GM23338 (cell line): Measurements from ENCODE around the gene TMA7.

Experiments used
- CREB1 ChIP-seq: fragments of 250-450 bp; sonication (Bioruptor Pico); IDR thresholded peaks from 2 replicates; pipeline ENCODE4 v1.5.0; 2020; ENCODE audit warnings: low read depth, mild to moderate bottlenecking, moderate library complexity
- EZH2 ChIP-seq: fragments of 200-600 bp; sonication (generic); IDR thresholded peaks from one replicate; pipeline ENCODE4 v1.8.0; 2017; ENCODE audit warnings: antibody characterized with exemption, mild to moderate bottlenecking, low read depth; ENCODE audit not compliant: unreplicated experiment
- EZH2phosphoT487 ChIP-seq: fragments of 200-600 bp; sonication (generic); IDR thresholded peaks from one replicate; pipeline ENCODE4 v1.8.1; 2018; ENCODE audit warnings: antibody characterized with exemption; ENCODE audit not compliant: unreplicated experiment
- JUNB ChIP-seq: IDR thresholded peaks from one replicate; pipeline ENCODE4 v1.6.1; 2016; ENCODE audit warnings: antibody characterized with exemption; ENCODE audit not compliant: unreplicated experiment
- POLR2AphosphoS5 ChIP-seq: IDR thresholded peaks from 2 replicates; pipeline ENCODE4 v1.6.1; 2016; ENCODE audit warnings: antibody characterized with exemption, low read depth
- STAT1 ChIP-seq: IDR thresholded peaks from one replicate; pipeline ENCODE4 v1.6.1; 2016; ENCODE audit warnings: antibody characterized with exemption; ENCODE audit not compliant: unreplicated experiment
- ZNF331 ChIP-seq: fragments of 250-450 bp; sonication (Bioruptor Pico); IDR thresholded peaks from 2 replicates; pipeline ENCODE4 v1.5.0; 2020; ENCODE audit warnings: low read depth, mild to moderate bottlenecking, moderate library complexity
- TF ChIP-seq, protein P1 (sequence below), 2 experiments: fragments of 200-600 bp in 1 of 2; sonication (generic) in 1 of 2; conservative IDR thresholded peaks; 2 replicates each; pipeline versions ENCODE4 v1.5.1 to v1.6.1; 2016 to 2017; ENCODE audit warnings: antibody characterized with exemption in 2 of 2, low read depth in 2 of 2, mild to moderate bottlenecking in 2 of 2, moderate library complexity in 1 of 2
- TF ChIP-seq, protein P2 (sequence below): IDR thresholded peaks from one replicate; pipeline ENCODE4 v1.6.1; 2018; ENCODE audit warnings: antibody characterized with exemption; ENCODE audit not compliant: unreplicated experiment
- TF ChIP-seq, protein P3 (sequence below): fragments of 250-450 bp; sonication (Bioruptor Pico); IDR thresholded peaks from 2 replicates; pipeline ENCODE4 v1.5.0; 2020; ENCODE audit warnings: mild to moderate bottlenecking, moderate library complexity

DNA sequence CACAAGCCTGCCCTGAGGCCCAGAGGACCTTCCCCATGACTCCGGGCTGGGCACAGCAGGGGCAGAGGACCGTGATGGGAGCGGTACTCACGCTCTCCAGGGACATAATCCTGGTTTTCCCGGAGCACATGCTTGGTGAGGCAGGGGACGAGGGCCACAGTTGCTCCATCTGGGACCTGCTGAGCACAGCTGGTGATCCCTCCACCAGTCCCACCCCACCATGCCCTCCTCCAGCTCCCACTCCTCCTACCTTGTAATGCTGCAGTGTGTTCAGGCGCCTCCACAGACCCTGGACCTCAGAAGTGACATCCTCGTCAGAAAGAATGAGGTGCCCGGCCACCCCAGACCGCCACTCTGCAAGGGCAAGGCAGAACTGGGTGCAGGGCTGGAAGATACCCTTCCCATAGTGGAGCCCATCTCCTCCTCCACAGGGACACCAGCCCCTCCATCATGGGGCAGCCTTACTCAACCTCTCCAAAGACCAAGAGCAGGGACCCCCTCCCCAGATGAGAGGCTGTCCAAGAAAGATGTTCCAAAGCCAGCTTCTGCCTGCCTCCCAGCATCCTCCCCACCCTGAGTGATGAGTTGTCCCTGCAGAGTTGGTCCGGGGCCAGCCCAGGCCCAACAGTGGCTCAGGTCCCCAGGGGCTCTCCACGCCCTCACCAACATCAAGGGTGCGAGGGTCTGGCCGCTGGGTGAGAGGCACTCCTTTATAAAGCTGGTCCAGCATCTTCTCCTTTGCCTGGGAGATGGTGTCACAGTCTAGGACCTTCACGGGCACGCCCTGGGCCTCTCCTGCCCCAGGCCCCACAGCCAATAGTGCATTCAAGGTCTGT, 29.6 kb upstream of the TMA7 start:
- TF ChIP-seq, protein P1, sequence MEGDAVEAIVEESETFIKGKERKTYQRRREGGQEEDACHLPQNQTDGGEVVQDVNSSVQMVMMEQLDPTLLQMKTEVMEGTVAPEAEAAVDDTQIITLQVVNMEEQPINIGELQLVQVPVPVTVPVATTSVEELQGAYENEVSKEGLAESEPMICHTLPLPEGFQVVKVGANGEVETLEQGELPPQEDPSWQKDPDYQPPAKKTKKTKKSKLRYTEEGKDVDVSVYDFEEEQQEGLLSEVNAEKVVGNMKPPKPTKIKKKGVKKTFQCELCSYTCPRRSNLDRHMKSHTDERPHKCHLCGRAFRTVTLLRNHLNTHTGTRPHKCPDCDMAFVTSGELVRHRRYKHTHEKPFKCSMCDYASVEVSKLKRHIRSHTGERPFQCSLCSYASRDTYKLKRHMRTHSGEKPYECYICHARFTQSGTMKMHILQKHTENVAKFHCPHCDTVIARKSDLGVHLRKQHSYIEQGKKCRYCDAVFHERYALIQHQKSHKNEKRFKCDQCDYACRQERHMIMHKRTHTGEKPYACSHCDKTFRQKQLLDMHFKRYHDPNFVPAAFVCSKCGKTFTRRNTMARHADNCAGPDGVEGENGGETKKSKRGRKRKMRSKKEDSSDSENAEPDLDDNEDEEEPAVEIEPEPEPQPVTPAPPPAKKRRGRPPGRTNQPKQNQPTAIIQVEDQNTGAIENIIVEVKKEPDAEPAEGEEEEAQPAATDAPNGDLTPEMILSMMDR (conservative IDR thresholded peaks at IDR 0.05; ENCODE audit: low read depth in 2 of 2), result no peak
- TF ChIP-seq CREB1, result no peak
- no peak for TF ChIP-seq EZH2phosphoT487
- TF ChIP-seq, protein P2, sequence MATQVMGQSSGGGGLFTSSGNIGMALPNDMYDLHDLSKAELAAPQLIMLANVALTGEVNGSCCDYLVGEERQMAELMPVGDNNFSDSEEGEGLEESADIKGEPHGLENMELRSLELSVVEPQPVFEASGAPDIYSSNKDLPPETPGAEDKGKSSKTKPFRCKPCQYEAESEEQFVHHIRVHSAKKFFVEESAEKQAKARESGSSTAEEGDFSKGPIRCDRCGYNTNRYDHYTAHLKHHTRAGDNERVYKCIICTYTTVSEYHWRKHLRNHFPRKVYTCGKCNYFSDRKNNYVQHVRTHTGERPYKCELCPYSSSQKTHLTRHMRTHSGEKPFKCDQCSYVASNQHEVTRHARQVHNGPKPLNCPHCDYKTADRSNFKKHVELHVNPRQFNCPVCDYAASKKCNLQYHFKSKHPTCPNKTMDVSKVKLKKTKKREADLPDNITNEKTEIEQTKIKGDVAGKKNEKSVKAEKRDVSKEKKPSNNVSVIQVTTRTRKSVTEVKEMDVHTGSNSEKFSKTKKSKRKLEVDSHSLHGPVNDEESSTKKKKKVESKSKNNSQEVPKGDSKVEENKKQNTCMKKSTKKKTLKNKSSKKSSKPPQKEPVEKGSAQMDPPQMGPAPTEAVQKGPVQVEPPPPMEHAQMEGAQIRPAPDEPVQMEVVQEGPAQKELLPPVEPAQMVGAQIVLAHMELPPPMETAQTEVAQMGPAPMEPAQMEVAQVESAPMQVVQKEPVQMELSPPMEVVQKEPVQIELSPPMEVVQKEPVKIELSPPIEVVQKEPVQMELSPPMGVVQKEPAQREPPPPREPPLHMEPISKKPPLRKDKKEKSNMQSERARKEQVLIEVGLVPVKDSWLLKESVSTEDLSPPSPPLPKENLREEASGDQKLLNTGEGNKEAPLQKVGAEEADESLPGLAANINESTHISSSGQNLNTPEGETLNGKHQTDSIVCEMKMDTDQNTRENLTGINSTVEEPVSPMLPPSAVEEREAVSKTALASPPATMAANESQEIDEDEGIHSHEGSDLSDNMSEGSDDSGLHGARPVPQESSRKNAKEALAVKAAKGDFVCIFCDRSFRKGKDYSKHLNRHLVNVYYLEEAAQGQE, result no peak
- TF ChIP-seq, protein P3, sequence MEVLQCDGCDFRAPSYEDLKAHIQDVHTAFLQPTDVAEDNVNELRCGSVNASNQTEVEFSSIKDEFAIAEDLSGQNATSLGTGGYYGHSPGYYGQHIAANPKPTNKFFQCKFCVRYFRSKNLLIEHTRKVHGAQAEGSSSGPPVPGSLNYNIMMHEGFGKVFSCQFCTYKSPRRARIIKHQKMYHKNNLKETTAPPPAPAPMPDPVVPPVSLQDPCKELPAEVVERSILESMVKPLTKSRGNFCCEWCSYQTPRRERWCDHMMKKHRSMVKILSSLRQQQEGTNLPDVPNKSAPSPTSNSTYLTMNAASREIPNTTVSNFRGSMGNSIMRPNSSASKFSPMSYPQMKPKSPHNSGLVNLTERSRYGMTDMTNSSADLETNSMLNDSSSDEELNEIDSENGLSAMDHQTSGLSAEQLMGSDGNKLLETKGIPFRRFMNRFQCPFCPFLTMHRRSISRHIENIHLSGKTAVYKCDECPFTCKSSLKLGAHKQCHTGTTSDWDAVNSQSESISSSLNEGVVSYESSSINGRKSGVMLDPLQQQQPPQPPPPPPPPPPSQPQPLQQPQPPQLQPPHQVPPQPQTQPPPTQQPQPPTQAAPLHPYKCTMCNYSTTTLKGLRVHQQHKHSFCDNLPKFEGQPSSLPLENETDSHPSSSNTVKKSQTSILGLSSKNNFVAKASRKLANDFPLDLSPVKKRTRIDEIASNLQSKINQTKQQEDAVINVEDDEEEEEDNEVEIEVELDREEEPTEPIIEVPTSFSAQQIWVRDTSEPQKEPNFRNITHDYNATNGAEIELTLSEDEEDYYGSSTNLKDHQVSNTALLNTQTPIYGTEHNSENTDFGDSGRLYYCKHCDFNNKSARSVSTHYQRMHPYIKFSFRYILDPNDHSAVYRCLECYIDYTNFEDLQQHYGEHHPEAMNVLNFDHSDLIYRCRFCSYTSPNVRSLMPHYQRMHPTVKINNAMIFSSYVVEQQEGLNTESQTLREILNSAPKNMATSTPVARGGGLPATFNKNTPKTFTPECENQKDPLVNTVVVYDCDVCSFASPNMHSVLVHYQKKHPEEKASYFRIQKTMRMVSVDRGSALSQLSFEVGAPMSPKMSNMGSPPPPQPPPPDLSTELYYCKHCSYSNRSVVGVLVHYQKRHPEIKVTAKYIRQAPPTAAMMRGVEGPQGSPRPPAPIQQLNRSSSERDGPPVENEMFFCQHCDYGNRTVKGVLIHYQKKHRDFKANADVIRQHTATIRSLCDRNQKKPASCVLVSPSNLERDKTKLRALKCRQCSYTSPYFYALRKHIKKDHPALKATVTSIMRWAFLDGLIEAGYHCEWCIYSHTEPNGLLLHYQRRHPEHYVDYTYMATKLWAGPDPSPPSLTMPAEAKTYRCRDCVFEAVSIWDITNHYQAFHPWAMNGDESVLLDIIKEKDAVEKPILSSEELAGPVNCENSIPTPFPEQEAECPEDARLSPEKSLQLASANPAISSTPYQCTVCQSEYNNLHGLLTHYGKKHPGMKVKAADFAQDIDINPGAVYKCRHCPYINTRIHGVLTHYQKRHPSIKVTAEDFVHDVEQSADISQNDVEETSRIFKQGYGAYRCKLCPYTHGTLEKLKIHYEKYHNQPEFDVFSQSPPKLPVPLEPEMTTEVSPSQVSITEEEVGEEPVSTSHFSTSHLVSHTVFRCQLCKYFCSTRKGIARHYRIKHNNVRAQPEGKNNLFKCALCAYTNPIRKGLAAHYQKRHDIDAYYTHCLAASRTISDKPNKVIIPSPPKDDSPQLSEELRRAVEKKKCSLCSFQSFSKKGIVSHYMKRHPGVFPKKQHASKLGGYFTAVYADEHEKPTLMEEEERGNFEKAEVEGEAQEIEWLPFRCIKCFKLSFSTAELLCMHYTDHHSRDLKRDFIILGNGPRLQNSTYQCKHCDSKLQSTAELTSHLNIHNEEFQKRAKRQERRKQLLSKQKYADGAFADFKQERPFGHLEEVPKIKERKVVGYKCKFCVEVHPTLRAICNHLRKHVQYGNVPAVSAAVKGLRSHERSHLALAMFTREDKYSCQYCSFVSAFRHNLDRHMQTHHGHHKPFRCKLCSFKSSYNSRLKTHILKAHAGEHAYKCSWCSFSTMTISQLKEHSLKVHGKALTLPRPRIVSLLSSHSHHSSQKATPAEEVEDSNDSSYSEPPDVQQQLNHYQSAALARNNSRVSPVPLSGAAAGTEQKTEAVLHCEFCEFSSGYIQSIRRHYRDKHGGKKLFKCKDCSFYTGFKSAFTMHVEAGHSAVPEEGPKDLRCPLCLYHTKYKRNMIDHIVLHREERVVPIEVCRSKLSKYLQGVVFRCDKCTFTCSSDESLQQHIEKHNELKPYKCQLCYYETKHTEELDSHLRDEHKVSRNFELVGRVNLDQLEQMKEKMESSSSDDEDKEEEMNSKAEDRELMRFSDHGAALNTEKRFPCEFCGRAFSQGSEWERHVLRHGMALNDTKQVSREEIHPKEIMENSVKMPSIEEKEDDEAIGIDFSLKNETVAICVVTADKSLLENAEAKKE (CRISPR knock-in tag), result no peak
- no peak for TF ChIP-seq STAT1
- TF ChIP-seq EZH2, result no peak
- no peak for TF ChIP-seq POLR2AphosphoS5
- TF ChIP-seq JUNB, result no peak
- no peak for TF ChIP-seq ZNF331
